Progenitor cell of endocrine pancreas (in vitro differentiated cells): ENCODE measurements around the gene SPACDR. TPM values are rescaled to one million over a fixed set of nuclear protein-coding genes. Genes with fewer than 3 reads are reported as not detected.

ENCODE experiments used
- DNase-seq: peaks from one replicate; pipeline ENCODE4 v3.0.0; 2021; ENCODE audit warnings: low spot score; ENCODE audit not compliant: unreplicated experiment
- H3K27ac Mint-ChIP-seq: 2 replicates; pipeline ENCODE4 v1.8.0; 2021; ENCODE audit warnings: mild to moderate bottlenecking, moderate library complexity, mixed read lengths
- H3K27me3 Mint-ChIP-seq: 2 replicates; pipeline ENCODE4 v1.8.0; 2021; ENCODE audit warnings: mixed read lengths
- H3K36me3 Mint-ChIP-seq: 2 replicates; pipeline ENCODE4 v1.8.0; 2022; ENCODE audit warnings: mixed read lengths; ENCODE audit not compliant: insufficient read depth
- H3K4me1 Mint-ChIP-seq: 2 replicates; pipeline ENCODE4 v1.8.0; 2021; ENCODE audit warnings: low read depth, mixed read lengths
- H3K4me3 Mint-ChIP-seq: 2 replicates; pipeline ENCODE4 v1.8.0; 2021; ENCODE audit warnings: low read depth, mild to moderate bottlenecking, moderate library complexity, mixed read lengths
- H3K9me3 Mint-ChIP-seq: 2 replicates; pipeline ENCODE4 v1.8.0; 2021; ENCODE audit warnings: low read depth, mixed read lengths
- long read RNA-seq: library from polyadenylated mRNA; unstranded; transcript quantifications from one replicate; pipeline ENCODE4 v2.0.0, GENCODE V29; 2020
- total RNA-seq: library from RNA; stranded (reverse); gene quantifications from 2 replicates; pipeline ENCODE4 v1.2.1, GENCODE V29; 2021
- TF ChIP-seq, protein P1 (sequence below): fragments of 200-600 bp; sonication (generic); IDR thresholded peaks from one replicate; pipeline ENCODE4 v1.5.0; 2021; ENCODE audit warnings: antibody characterized with exemption, mild to moderate bottlenecking; ENCODE audit not compliant: unreplicated experiment

SPACDR gene, protein sequence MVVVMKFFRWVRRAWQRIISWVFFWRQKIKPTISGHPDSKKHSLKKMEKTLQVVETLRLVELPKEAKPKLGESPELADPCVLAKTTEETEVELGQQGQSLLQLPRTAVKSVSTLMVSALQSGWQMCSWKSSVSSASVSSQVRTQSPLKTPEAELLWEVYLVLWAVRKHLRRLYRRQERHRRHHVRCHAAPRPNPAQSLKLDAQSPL
- 0.67 and 1.7 TPM in 2 replicates for total RNA-seq
- long read RNA-seq: 0 reads

DNA sequence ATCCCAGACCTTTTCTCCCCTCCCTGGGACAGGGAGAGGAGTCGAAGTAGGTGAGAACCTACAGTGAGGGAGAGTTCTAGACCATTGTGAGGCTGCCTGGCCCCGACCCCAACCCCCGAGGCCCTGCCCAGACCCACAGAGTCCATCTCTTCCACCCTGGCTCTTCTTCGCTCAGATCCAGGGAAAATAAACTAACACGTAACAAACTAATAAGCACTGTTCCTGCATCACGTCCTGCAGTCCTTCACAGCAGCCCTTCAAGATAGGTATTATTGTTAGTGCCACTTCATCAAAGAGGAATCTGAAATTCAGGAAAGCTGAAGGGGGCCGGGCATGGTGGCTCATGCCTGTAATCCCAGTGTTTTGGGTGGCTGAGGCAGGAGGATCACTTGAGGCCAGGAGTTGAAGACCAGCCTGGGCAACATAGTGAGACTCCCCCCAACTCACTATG lies at the start of gene SPACDR:
Gene SPACDR (minus strand): TSS at position 51 of the 451 bp plus-strand sequence. CDS start 235 bp downstream, outside the sequence.
- Mint-ChIP-seq H3K36me3 (no peaks in the 10 kb centered on the region), H3K4me1 (no peaks in the 10 kb centered on the region), H3K27ac (no peak within 1 kb of the TSS), H3K27me3 (no peaks in the 10 kb centered on the region), H3K4me3 (no peak within 1 kb of the TSS), H3K9me3 (no peaks in the 10 kb centered on the region)
- DNase-seq: no peak
- TF ChIP-seq, protein P1, sequence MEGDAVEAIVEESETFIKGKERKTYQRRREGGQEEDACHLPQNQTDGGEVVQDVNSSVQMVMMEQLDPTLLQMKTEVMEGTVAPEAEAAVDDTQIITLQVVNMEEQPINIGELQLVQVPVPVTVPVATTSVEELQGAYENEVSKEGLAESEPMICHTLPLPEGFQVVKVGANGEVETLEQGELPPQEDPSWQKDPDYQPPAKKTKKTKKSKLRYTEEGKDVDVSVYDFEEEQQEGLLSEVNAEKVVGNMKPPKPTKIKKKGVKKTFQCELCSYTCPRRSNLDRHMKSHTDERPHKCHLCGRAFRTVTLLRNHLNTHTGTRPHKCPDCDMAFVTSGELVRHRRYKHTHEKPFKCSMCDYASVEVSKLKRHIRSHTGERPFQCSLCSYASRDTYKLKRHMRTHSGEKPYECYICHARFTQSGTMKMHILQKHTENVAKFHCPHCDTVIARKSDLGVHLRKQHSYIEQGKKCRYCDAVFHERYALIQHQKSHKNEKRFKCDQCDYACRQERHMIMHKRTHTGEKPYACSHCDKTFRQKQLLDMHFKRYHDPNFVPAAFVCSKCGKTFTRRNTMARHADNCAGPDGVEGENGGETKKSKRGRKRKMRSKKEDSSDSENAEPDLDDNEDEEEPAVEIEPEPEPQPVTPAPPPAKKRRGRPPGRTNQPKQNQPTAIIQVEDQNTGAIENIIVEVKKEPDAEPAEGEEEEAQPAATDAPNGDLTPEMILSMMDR: no peak

DNA sequence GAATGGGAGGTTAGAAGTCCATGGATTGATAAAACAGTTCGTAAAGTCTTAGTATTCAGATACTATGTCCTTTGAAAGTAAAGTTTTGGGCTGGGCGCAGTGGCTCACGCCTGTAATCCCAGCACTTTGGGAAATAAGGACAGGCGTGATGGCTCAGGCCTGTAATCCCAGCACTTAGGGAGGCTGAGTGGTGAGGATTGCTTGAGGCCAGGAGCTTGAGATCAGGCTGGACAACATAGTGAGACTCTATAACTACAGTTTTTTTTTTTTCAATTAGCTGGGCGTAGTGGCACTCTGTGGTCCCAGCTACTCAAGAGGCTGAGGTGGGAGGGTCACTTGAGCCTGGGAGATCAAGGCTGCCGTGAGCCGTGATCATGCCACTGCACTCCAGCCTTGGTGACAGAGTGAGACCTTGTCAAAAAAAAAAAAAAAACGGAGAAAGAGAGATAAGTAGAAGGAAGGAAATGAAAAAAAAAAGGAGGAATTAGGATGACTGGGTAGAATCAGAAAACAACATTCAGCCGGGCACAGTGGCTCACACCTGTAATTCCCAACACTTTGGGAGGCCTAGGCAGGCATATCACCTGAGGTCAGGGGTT lies 49.3 kb upstream of the SPACDR start:
- H3K4me3 Mint-ChIP-seq: no peak overlapping the region
- no peaks in the 10 kb centered on the region for H3K9me3 Mint-ChIP-seq
- H3K36me3 Mint-ChIP-seq: no peaks in the 10 kb centered on the region
- H3K27me3 Mint-ChIP-seq: peaks cover 5% of the 10 kb centered on the region
- no peak for DNase-seq
- no peaks in the 10 kb centered on the region for H3K4me1 Mint-ChIP-seq
- TF ChIP-seq, protein P1: no peak
- H3K27ac Mint-ChIP-seq: no peak overlapping the region

DNA sequence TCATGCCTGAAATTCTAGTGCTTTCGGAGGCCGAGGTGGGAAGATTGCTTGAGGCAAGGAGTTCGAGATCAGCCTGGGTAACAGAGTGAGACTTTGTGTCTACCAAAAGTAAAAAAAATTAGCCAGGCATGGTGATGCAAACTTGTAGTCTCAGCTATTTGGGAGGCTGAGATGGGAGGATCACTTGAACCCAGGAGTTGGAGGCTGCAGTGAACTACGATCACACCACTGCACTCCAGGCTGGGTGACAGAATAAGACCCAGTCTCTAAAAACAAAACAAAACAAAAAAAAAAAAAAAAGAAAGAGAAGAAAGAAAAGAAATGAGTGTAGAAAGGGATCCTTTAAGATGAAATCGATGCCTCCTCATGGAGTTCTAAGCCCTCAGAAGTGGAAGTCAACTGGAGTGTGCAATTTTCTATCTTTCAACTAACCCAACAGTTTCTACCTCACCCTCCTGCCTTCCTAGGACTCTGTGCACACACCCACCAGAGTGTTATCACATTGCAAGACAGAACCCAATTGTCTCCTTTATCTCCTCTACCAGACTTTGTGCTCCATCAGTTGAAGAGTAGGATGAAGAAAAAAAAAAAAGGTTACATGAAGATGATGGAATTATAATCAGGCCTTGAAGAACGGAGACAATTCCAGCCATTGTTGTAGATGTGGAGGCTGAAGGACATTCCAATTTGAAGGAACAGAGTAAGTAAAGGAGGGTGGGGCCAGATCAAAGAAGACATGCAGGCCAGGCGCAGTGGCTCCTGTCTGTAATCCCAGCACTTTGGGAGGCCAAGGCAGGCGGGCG lies 46.6 kb upstream of the SPACDR start:
- Mint-ChIP-seq H3K9me3 (no peaks in the 10 kb centered on the region), H3K4me3 (no peak overlapping the region), H3K27me3 (peaks cover 8% of the 10 kb centered on the region), H3K4me1 (no peaks in the 10 kb centered on the region), H3K36me3 (no peaks in the 10 kb centered on the region), H3K27ac (no peak overlapping the region)
- DNase-seq: no peak
- TF ChIP-seq, protein P1: no peak

DNA sequence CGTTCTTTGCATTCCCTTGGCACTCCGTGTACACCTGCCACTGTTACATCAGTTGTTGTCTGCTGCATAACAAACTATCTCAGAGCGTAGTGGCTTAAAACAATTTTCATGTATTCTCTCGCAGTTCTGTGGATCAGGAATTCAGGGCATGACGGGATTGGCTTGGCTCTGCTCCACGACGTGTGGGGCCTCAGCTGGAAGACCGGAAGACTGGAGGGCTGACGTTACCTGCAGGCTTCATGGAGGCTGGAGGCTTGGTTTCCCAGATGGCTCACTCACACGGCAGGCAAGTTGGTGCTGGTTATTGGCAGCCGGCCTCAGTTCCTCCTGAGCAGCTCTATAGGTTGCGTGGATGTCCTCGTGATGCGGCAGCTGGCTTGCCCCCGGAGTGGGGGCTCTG lies 45.2 kb upstream of the SPACDR start:
- TF ChIP-seq, protein P1: no peak
- DNase-seq: no peak
- Mint-ChIP-seq H3K27ac (no peak overlapping the region), H3K4me1 (no peaks in the 10 kb centered on the region), H3K4me3 (no peak overlapping the region), H3K9me3 (no peaks in the 10 kb centered on the region), H3K27me3 (peaks cover 8% of the 10 kb centered on the region), H3K36me3 (no peaks in the 10 kb centered on the region)

DNA sequence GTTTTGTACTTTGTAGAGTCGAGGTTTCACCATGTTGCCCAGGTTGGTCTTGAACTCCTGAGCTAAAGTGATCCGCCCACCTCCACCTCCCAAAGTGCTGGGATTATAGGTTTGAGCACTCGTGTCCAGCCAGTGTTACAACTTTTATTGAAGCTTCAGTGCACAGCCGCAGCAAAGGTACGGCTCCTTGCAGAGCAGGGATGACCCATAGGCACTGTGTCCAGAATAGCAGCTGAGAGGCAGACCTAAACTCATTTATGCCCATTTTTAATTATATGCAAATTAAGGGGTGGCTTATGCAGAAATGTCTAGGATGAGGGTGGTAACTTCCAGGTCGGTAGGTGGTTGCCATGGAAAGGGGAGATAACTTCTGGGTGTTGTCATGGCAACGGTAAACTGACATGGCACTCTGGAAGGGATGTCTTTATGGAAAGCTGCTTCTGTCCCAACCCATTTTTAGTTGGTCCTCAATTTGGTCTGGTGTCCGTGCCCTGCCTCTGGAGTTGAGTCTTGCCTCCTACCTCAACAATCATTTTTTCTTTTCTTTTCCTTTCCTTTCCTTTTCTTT lies 42.4 kb upstream of the SPACDR start:
- TF ChIP-seq, protein P1: no peak
- H3K27ac Mint-ChIP-seq: no peak overlapping the region
- no peak overlapping the region for H3K4me3 Mint-ChIP-seq
- no peak for DNase-seq
- H3K27me3 Mint-ChIP-seq: peaks cover 8% of the 10 kb centered on the region
- no peaks in the 10 kb centered on the region for H3K9me3 Mint-ChIP-seq
- H3K4me1 Mint-ChIP-seq: no peaks in the 10 kb centered on the region
- no peaks in the 10 kb centered on the region for H3K36me3 Mint-ChIP-seq
